HepG2 (cell line): ENCODE measurements around the gene WWC1. TPM values are rescaled to one million over a fixed set of nuclear protein-coding genes. Genes with fewer than 3 reads are reported as not detected.

Experiments used
- AFF4 ChIP-seq: sonication (generic); formaldehyde crosslinking; IDR thresholded peaks from 2 replicates; pipeline ENCODE4 v1.4.0; 2020; ENCODE audit warnings: missing genetic modification reagents
- GFI1 ChIP-seq: sonication (generic); formaldehyde crosslinking; IDR thresholded peaks from 2 replicates; pipeline ENCODE4 v1.5.0; 2020; ENCODE audit warnings: missing genetic modification reagents, mild to moderate bottlenecking, borderline replicate concordance
- HHEX ChIP-seq: IDR thresholded peaks from 2 replicates; pipeline ENCODE4 v1.6.1; 2016; ENCODE audit warnings: control low read depth
- HNF1A ChIP-seq, 2 experiments: sonication (generic) in 1 of 2; formaldehyde crosslinking in 1 of 2; IDR thresholded peaks; 2 replicates each; pipeline versions ENCODE4 v1.4.0 to v1.6.1; 2016 to 2020; ENCODE audit warnings: borderline replicate concordance in 1 of 2, low read depth in 1 of 2, mild to moderate bottlenecking in 1 of 2, missing genetic modification reagents in 1 of 2
- NPAS2 ChIP-seq: sonication (generic); formaldehyde crosslinking; IDR thresholded peaks from 2 replicates; pipeline ENCODE4 v1.8.0; 2022; ENCODE audit warnings: mild to moderate bottlenecking, missing genetic modification reagents, borderline replicate concordance
- RAD21 ChIP-seq: fragments of 450-650 bp; formaldehyde crosslinking; IDR thresholded peaks from 2 replicates; pipeline ENCODE4 v1.5.0; 2020; ENCODE audit warnings: mild to moderate bottlenecking
- SOX13 ChIP-seq, 3 experiments: fragments of 450-650 bp in 1 of 3; sonication (generic) in 1 of 3; formaldehyde crosslinking in 1 of 3; IDR thresholded peaks in 2 of 3; conservative IDR thresholded peaks in 1 of 3; 2 replicates each; pipeline versions ENCODE4 v1.5.0 to v1.6.1; 2016 to 2020; ENCODE audit warnings: antibody characterized with exemption in 1 of 3, mild to moderate bottlenecking in 1 of 3, missing compliant biosample characterization in 1 of 3, missing genetic modification reagents in 1 of 3, moderate library complexity in 1 of 3
- ZFP41 ChIP-seq: sonication (generic); formaldehyde crosslinking; IDR thresholded peaks from 2 replicates; pipeline ENCODE4 v1.4.0; 2020; ENCODE audit warnings: mild to moderate bottlenecking, missing genetic modification reagents, borderline replicate concordance
- ZNF264 ChIP-seq: sonication (generic); formaldehyde crosslinking; IDR thresholded peaks from 2 replicates; pipeline ENCODE4 v1.4.0; 2020; ENCODE audit warnings: missing genetic modification reagents
- ZNF326 ChIP-seq: sonication (generic); formaldehyde crosslinking; IDR thresholded peaks from 2 replicates; pipeline ENCODE4 v1.4.0; 2020; ENCODE audit warnings: missing genetic modification reagents, borderline replicate concordance
- ZNF598 ChIP-seq: sonication (generic); formaldehyde crosslinking; IDR thresholded peaks from 2 replicates; pipeline ENCODE4 v1.5.1; 2020; ENCODE audit warnings: mild to moderate bottlenecking, missing genetic modification reagents, borderline replicate concordance
- ZNF619 ChIP-seq: sonication (generic); formaldehyde crosslinking; IDR thresholded peaks from 2 replicates; pipeline ENCODE4 v1.4.0; 2020; ENCODE audit warnings: mild to moderate bottlenecking, missing genetic modification reagents
- ZNF687 ChIP-seq: sonication (generic); formaldehyde crosslinking; IDR thresholded peaks from 2 replicates; pipeline ENCODE4 v1.5.1; 2020; ENCODE audit warnings: mild to moderate bottlenecking, missing genetic modification reagents, moderate library complexity
- ZNF777 ChIP-seq: sonication (generic); formaldehyde crosslinking; IDR thresholded peaks from 2 replicates; pipeline ENCODE4 v1.4.0; 2020; ENCODE audit warnings: missing genetic modification reagents
- polyA plus RNA-seq, 8 experiments: library from polyadenylated mRNA; depleted of rRNA in 3 of 8; stranded (reverse) in 7 of 8; unstranded in 1 of 8; fragments of >200 nt; fragmentation: Illumina TruSeq in 4 of 8; extraction: Trizol in 4 of 8; gene quantifications; 2 replicates each; pipeline versions ENCODE4 v1.2.1 to v1.2.3, GENCODE V29; 2011 to 2016; ENCODE audit warnings: low read depth in 4 of 8, missing spikeins in 1 of 8, mixed read lengths in 1 of 8; ENCODE audit not compliant: insufficient read depth in 1 of 8
- total RNA-seq, 5 experiments: library from RNA; depleted of rRNA; stranded (reverse); fragments of >200 nt; fragmentation: Illumina TruSeq; extraction: Trizol; gene quantifications; 2 replicates each; pipeline ENCODE4 v1.2.3, GENCODE V29; 2016; ENCODE audit warnings: low read depth in 1 of 5

WWC1 gene
- total and polyA plus RNA-seq, 2 of the 13 experiments (the other 11 are each of a cell fraction or from before 2014, with no cell fraction given): 8.3 to 17.9 TPM

- TF ChIP-seq AFF4 (CRISPR knock-in tag) (no peak), ZNF326 (CRISPR knock-in tag) (no peak), ZNF619 (CRISPR knock-in tag) (no peak; the same call in 1 of the 2 replicates), GFI1 (CRISPR knock-in tag) (peak; percentile 60; the same call in 1 of the 2 replicates), ZFP41 (CRISPR knock-in tag) (no peak), ZNF598 (peak; percentile 59; the same call in 1 of the 2 replicates), SOX13 (IDR thresholded peaks at IDR 0.05) (no peak), SOX13 (CRISPR knock-in tag; conservative IDR thresholded peaks at IDR 0.05 in 1 of 2, IDR thresholded peaks at IDR 0.05 in 1 of 2) (peak in 1 of 2 experiments; percentile 38; a peak in 1 of 4 replicates), ZNF264 (no peak), ZNF777 (no peak), HNF1A (IDR thresholded peaks at IDR 0.05; ENCODE audit: low read depth) (no peak), HNF1A (CRISPR knock-in tag; IDR thresholded peaks at IDR 0.05; ENCODE audit: borderline replicate concordance) (peak; percentile 23; the same call in 1 of the 2 replicates), NPAS2 (CRISPR knock-in tag) (no peak), ZNF687 (CRISPR knock-in tag) (peak; percentile 72), RAD21 (CRISPR knock-in tag) (peak; percentile 98), HHEX (CRISPR knock-in tag) (no peak)
Measured at GRCh38 chr5:168268949-168269936, 22.2 kb upstream of the WWC1 start (continued).
